ENCODE results near the gene PHGDH. TPM values are rescaled to one million over a fixed set of nuclear protein-coding genes. Genes with fewer than 3 reads are reported as not detected.

PHGDH gene
- total and polyA plus RNA-seq, 2 of the 13 experiments (the other 11 are each of a cell fraction or from before 2014, with no cell fraction given), result 95.8 to 133 TPM

DNA sequence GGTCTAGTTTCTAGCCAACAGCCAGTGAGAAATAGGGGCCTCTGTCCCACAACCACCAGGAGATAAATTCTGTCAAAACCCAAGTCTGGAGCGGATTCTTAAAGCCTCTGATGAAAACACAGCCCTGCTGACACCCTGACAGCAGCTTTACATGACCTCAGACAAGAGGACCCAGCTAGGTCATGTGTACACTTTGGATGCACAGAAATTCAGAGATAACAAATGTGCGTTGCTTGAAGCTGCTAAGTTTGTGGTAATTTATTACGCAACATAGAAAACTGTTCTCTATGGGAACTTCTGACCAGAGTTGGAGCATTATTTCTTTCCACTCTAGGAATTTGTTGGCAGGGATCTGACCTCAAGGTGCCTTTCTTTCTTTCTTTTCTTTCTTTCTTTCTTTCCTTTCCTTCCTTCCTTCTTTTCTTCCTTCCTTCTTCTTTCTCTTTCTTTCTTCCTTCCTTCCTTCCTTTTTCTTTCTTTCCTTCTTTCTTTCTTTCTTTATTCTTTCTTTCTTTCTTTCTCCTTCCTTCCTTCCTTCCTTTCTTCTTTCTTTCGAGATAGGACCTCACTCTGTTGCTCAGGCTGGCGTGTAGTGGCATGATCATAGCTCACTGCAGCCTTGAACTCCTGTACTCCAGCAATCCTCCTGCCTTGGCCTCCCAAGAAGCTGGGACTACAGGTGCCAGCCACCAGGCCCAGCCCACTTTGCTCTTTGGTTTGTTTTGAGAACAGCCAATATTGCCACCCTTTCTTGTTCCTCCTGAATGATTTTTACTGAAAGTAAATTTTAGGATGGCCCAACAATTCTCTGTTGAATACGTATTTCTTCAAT is 71.8 kb downstream of the PHGDH start (continued):
- TF ChIP-seq NR2F6 (IDR thresholded peaks at IDR 0.05) (peak; percentile 45; the same call in 1 of the 2 replicates), NR2F6 (CRISPR knock-in tag; IDR thresholded peaks at IDR 0.05) (peak; percentile 41; the same call in 1 of the 2 replicates), RXRB (CRISPR knock-in tag; IDR thresholded peaks at IDR 0.05; ENCODE audit: borderline replicate concordance) (peak; percentile 59), FOXK2 (IDR thresholded peaks at IDR 0.05) (no peak), ZNF30 (CRISPR knock-in tag; IDR thresholded peaks at IDR 0.05) (no peak), LCORL (IDR thresholded peaks at IDR 0.05) (no peak), LCORL (CRISPR knock-in tag; IDR thresholded peaks at IDR 0.05) (0 out of 2 replicates have a peak, but pooled peaks have one; percentile 36), ASH2L (IDR thresholded peaks at IDR 0.05; ENCODE audit: insufficient read length, low read depth, low read length) (no peak), PHB2 (IDR thresholded peaks at IDR 0.05; ENCODE audit: partially characterized antibody) (no peak), SMAD9 (CRISPR knock-in tag; IDR thresholded peaks at IDR 0.05) (no peak), ZNF713 (CRISPR knock-in tag; IDR thresholded peaks at IDR 0.05) (no peak), ZFP36L1 (CRISPR knock-in tag; IDR thresholded peaks at IDR 0.05) (no peak), SIN3B (IDR thresholded peaks at IDR 0.05; ENCODE audit: low read length) (no peak), ZNF629 (CRISPR knock-in tag; conservative IDR thresholded peaks at IDR 0.05) (no peak), JUN (CRISPR knock-in tag; IDR thresholded peaks at IDR 0.05) (no peak), ZNF263 (CRISPR knock-in tag; IDR thresholded peaks at IDR 0.05) (no peak), PAX8 (CRISPR knock-in tag; IDR thresholded peaks at IDR 0.05; ENCODE audit: borderline replicate concordance) (no peak), ZNF644 (CRISPR knock-in tag; IDR thresholded peaks at IDR 0.05; ENCODE audit: low read depth) (0 out of 2 replicates have a peak, but pooled peaks have one; percentile 27), TOE1 (CRISPR knock-in tag; IDR thresholded peaks at IDR 0.05) (no peak)
- TF ChIP-seq, protein P1, sequence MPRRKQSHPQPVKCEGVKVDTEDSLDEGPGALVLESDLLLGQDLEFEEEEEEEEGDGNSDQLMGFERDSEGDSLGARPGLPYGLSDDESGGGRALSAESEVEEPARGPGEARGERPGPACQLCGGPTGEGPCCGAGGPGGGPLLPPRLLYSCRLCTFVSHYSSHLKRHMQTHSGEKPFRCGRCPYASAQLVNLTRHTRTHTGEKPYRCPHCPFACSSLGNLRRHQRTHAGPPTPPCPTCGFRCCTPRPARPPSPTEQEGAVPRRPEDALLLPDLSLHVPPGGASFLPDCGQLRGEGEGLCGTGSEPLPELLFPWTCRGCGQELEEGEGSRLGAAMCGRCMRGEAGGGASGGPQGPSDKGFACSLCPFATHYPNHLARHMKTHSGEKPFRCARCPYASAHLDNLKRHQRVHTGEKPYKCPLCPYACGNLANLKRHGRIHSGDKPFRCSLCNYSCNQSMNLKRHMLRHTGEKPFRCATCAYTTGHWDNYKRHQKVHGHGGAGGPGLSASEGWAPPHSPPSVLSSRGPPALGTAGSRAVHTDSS (CRISPR knock-in tag; conservative IDR thresholded peaks at IDR 0.05), result no peak
- TF ChIP-seq, protein P2, sequence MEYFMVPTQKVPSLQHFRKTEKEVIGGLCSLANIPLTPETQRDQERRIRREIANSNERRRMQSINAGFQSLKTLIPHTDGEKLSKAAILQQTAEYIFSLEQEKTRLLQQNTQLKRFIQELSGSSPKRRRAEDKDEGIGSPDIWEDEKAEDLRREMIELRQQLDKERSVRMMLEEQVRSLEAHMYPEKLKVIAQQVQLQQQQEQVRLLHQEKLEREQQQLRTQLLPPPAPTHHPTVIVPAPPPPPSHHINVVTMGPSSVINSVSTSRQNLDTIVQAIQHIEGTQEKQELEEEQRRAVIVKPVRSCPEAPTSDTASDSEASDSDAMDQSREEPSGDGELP (IDR thresholded peaks at IDR 0.05; ENCODE audit: borderline replicate concordance, low read depth), result no peak
- TF ChIP-seq, protein P3, sequence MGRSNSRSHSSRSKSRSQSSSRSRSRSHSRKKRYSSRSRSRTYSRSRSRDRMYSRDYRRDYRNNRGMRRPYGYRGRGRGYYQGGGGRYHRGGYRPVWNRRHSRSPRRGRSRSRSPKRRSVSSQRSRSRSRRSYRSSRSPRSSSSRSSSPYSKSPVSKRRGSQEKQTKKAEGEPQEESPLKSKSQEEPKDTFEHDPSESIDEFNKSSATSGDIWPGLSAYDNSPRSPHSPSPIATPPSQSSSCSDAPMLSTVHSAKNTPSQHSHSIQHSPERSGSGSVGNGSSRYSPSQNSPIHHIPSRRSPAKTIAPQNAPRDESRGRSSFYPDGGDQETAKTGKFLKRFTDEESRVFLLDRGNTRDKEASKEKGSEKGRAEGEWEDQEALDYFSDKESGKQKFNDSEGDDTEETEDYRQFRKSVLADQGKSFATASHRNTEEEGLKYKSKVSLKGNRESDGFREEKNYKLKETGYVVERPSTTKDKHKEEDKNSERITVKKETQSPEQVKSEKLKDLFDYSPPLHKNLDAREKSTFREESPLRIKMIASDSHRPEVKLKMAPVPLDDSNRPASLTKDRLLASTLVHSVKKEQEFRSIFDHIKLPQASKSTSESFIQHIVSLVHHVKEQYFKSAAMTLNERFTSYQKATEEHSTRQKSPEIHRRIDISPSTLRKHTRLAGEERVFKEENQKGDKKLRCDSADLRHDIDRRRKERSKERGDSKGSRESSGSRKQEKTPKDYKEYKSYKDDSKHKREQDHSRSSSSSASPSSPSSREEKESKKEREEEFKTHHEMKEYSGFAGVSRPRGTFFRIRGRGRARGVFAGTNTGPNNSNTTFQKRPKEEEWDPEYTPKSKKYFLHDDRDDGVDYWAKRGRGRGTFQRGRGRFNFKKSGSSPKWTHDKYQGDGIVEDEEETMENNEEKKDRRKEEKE (IDR thresholded peaks at IDR 0.05), result no peak
- TF ChIP-seq, protein P4, sequence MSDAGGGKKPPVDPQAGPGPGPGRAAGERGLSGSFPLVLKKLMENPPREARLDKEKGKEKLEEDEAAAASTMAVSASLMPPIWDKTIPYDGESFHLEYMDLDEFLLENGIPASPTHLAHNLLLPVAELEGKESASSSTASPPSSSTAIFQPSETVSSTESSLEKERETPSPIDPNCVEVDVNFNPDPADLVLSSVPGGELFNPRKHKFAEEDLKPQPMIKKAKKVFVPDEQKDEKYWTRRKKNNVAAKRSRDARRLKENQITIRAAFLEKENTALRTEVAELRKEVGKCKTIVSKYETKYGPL (CRISPR knock-in tag; IDR thresholded peaks at IDR 0.05), result peak; percentile 30; the same call in 1 of the 2 replicates
- TF ChIP-seq, protein P5, sequence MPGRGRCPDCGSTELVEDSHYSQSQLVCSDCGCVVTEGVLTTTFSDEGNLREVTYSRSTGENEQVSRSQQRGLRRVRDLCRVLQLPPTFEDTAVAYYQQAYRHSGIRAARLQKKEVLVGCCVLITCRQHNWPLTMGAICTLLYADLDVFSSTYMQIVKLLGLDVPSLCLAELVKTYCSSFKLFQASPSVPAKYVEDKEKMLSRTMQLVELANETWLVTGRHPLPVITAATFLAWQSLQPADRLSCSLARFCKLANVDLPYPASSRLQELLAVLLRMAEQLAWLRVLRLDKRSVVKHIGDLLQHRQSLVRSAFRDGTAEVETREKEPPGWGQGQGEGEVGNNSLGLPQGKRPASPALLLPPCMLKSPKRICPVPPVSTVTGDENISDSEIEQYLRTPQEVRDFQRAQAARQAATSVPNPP (CRISPR knock-in tag; IDR thresholded peaks at IDR 0.05), result no peak

Data from HepG2 (cell line).